DOHH2 (cell line): ENCODE results near the gene ALOX5.

Experiments used
- EZH2phosphoT487 ChIP-seq: fragments of 200-600 bp; sonication (generic); IDR thresholded peaks from 2 replicates; pipeline ENCODE4 v1.6.1; 2017; ENCODE audit warnings: borderline replicate concordance, mild to moderate bottlenecking, antibody characterized with exemption, low read length, moderate library complexity, mixed read lengths
- TF ChIP-seq, protein P1 (sequence below): fragments of 200-600 bp; sonication (generic); IDR thresholded peaks from one replicate; pipeline ENCODE4 v1.5.1; 2014; ENCODE audit warnings: antibody characterized with exemption, mild to moderate bottlenecking, low read depth, low read length; ENCODE audit not compliant: poor library complexity, severe bottlenecking

DNA sequence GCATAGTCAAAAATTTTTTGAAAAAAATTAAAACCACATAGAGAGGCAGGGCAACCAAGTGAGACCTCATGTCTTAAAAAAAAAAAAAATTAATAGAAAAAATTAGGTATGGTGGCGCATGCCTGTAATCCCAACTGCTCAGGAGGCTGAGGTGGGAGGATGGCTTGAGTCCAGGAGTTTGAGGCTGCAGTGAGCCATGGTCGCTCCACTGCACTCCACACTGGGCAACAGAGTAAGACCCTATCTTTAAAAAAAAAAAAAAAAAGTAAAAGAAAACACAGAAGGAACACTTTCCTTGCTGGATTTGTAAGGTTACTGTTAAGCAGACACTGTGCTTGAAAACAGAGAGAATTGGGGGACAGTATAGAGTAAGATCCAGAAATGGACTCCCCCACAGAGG lies 58.1 kb downstream of the ALOX5 start:
- TF ChIP-seq, protein P1, sequence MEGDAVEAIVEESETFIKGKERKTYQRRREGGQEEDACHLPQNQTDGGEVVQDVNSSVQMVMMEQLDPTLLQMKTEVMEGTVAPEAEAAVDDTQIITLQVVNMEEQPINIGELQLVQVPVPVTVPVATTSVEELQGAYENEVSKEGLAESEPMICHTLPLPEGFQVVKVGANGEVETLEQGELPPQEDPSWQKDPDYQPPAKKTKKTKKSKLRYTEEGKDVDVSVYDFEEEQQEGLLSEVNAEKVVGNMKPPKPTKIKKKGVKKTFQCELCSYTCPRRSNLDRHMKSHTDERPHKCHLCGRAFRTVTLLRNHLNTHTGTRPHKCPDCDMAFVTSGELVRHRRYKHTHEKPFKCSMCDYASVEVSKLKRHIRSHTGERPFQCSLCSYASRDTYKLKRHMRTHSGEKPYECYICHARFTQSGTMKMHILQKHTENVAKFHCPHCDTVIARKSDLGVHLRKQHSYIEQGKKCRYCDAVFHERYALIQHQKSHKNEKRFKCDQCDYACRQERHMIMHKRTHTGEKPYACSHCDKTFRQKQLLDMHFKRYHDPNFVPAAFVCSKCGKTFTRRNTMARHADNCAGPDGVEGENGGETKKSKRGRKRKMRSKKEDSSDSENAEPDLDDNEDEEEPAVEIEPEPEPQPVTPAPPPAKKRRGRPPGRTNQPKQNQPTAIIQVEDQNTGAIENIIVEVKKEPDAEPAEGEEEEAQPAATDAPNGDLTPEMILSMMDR: no peak
- no peak for TF ChIP-seq EZH2phosphoT487
